ENCODE results near the gene UBA7.

Gene UBA7

DNA sequence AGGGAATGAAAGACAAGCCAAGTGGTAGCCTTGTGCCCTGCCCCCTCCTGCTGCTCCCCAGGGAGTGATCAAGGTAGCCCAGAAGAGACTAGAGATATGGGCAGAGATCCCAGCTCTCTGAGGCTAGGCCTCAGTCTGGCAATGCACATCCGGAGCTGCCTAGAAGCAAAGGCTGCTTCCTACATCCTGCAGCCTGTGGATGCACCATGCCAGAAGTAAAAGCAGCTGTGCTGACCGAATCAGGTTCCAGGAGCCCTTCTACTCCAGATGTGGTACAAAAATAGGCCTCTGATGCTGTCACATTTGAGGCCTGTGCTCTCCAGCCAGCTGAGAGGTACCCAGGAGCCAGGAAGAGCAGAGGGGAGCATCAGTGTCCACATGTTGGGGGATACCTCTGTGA lies 26.6 kb upstream of the UBA7 start:
- Histone ChIP-seq H3K36me3 (ENCODE audit: insufficient read depth, low read length) (peaks cover 56% of the 10 kb centered on the region; the same call in 1 of the 2 replicates), H3K9me3 (ENCODE audit: low read length) (no peaks in the 10 kb centered on the region), H2AFZ (ENCODE audit: low read length) (no peak overlapping the region), H3K9me2 (ENCODE audit: low read depth, low read length) (no peaks in the 10 kb centered on the region), H3F3A (ENCODE audit: insufficient read depth, low read length) (no peaks in the 10 kb centered on the region), H3K79me2 (ENCODE audit: insufficient read depth, low read length) (no peaks in the 10 kb centered on the region), H3K4me1 (ENCODE audit: insufficient read depth, low read length, severe bottlenecking) (no peaks in the 10 kb centered on the region), H3K9ac (ENCODE audit: low read length) (no peak overlapping the region), H3K4me3 (ENCODE audit: low read depth, low read length, poor library complexity, severe bottlenecking) (no peak overlapping the region), H3K27ac (ENCODE audit: low read depth, low read length, poor library complexity, severe bottlenecking) (no peak overlapping the region), H3K4me2 (ENCODE audit: low read length) (no peak overlapping the region), H3K27me3 (ENCODE audit: insufficient read depth, low read length) (no peaks in the 10 kb centered on the region), H4K20me1 (ENCODE audit: insufficient read depth, low read length) (no peaks in the 10 kb centered on the region)
- TF ChIP-seq, protein P1, sequence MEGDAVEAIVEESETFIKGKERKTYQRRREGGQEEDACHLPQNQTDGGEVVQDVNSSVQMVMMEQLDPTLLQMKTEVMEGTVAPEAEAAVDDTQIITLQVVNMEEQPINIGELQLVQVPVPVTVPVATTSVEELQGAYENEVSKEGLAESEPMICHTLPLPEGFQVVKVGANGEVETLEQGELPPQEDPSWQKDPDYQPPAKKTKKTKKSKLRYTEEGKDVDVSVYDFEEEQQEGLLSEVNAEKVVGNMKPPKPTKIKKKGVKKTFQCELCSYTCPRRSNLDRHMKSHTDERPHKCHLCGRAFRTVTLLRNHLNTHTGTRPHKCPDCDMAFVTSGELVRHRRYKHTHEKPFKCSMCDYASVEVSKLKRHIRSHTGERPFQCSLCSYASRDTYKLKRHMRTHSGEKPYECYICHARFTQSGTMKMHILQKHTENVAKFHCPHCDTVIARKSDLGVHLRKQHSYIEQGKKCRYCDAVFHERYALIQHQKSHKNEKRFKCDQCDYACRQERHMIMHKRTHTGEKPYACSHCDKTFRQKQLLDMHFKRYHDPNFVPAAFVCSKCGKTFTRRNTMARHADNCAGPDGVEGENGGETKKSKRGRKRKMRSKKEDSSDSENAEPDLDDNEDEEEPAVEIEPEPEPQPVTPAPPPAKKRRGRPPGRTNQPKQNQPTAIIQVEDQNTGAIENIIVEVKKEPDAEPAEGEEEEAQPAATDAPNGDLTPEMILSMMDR (IDR thresholded peaks at IDR 0.05; ENCODE audit: low read length), result no peak

DNA sequence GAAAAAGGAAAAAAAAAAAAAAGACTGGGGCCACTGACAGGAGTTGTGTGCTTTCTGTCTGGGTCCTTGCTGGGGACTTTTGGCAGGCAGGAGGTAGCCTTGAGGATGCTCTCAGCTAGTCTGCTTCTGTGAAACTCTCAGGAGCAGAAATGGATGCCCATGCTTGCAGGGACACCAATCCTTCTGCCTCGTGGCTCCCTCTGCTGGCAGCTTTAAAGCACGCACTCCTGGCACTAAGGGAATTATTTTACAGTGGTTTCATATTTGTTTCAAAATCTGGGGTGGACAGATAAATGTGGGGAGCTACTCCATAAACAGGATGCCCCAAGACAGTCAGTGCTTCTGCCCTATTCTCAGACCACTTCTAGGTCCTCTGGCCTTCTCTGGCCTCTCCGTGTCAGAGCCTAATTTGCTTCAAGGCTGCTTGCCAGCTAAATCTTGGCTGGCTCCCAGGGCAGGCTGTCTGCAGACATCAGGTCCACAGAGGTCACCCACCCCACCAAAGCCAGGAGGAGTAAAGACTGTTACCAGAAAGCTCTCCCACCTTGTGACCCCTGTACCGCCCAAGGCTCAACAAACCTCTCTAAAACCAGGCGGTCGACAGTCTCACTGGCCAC lies 25.5 kb upstream of the UBA7 start:
- H3F3A ChIP-seq (ENCODE audit: insufficient read depth, low read length), result no peaks in the 10 kb centered on the region
- no peaks in the 10 kb centered on the region for H3K9me3 ChIP-seq (ENCODE audit: low read length)
- H3K79me2 ChIP-seq (ENCODE audit: insufficient read depth, low read length), result no peaks in the 10 kb centered on the region
- H3K4me1 ChIP-seq (ENCODE audit: insufficient read depth, low read length, severe bottlenecking), result no peaks in the 10 kb centered on the region
- H3K36me3 ChIP-seq (ENCODE audit: insufficient read depth, low read length), result peaks cover 53% of the 10 kb centered on the region; the same call in 1 of the 2 replicates
- no peaks in the 10 kb centered on the region for H3K27me3 ChIP-seq (ENCODE audit: insufficient read depth, low read length)
- H3K9ac ChIP-seq (ENCODE audit: low read length), result no peak overlapping the region
- TF ChIP-seq, protein P1 (IDR thresholded peaks at IDR 0.05; ENCODE audit: low read length), result peak; percentile 93
- no peak for TF ChIP-seq EZH2 (IDR thresholded peaks at IDR 0.05; ENCODE audit: borderline replicate concordance, low read length)
- H3K9me2 ChIP-seq (ENCODE audit: low read depth, low read length), result no peaks in the 10 kb centered on the region
- H3K4me2 ChIP-seq (ENCODE audit: low read length), result no peak overlapping the region
- no peak overlapping the region for H3K27ac ChIP-seq (ENCODE audit: low read depth, low read length, poor library complexity, severe bottlenecking)
- H4K20me1 ChIP-seq (ENCODE audit: insufficient read depth, low read length), result no peaks in the 10 kb centered on the region
- H3K4me3 ChIP-seq (ENCODE audit: low read depth, low read length, poor library complexity, severe bottlenecking), result no peak overlapping the region
- no peak overlapping the region for H2AFZ ChIP-seq (ENCODE audit: low read length)

- TF ChIP-seq EZH2 (IDR thresholded peaks at IDR 0.05; ENCODE audit: borderline replicate concordance, low read length), result no peak
- TF ChIP-seq, protein P1 (IDR thresholded peaks at IDR 0.05; ENCODE audit: low read length), result no peak
- Histone ChIP-seq H3K4me2 (ENCODE audit: low read length) (no peak overlapping the region), H3K9me2 (ENCODE audit: low read depth, low read length) (no peaks in the 10 kb centered on the region), H3K9ac (ENCODE audit: low read length) (no peak overlapping the region), H4K20me1 (ENCODE audit: insufficient read depth, low read length) (no peaks in the 10 kb centered on the region), H3K79me2 (ENCODE audit: insufficient read depth, low read length) (no peaks in the 10 kb centered on the region), H2AFZ (ENCODE audit: low read length) (no peak overlapping the region), H3K4me1 (ENCODE audit: insufficient read depth, low read length, severe bottlenecking) (no peaks in the 10 kb centered on the region), H3K27ac (ENCODE audit: low read depth, low read length, poor library complexity, severe bottlenecking) (no peak overlapping the region), H3K27me3 (ENCODE audit: insufficient read depth, low read length) (no peaks in the 10 kb centered on the region), H3K9me3 (ENCODE audit: low read length) (no peaks in the 10 kb centered on the region), H3F3A (ENCODE audit: insufficient read depth, low read length) (no peaks in the 10 kb centered on the region), H3K36me3 (ENCODE audit: insufficient read depth, low read length) (peaks cover 59% of the 10 kb centered on the region), H3K4me3 (ENCODE audit: low read depth, low read length, poor library complexity, severe bottlenecking) (no peak overlapping the region)
Measured at GRCh38 chr3:49831341-49831740, 17.6 kb upstream of the UBA7 start.

All from OCI-LY1 (cell line).